ENCODE measurements around the gene CLDN15.

CLDN15 gene

GRCh38 chr7:101244375-101245146 is 7.0 kb upstream of the CLDN15 start, which contains the start of gene FIS1:
Gene FIS1 (minus strand): TSS chr7:101245081. CDS start chr7:101245004, 77 bp downstream.
- DNase-seq (ENCODE audit: low read depth in 4 of 4, low spot score in 1 of 4), result peak; percentile 86 to 92 (median 90)

GRCh38 chr7:101243646-101244374 is 6.2 kb upstream of the CLDN15 start:
- no peak for DNase-seq (ENCODE audit: low read depth in 4 of 4, low spot score in 1 of 4)

- no peak for DNase-seq (ENCODE audit: low read depth in 4 of 4, low spot score in 1 of 4)
These were observed 4.1 kb upstream of the CLDN15 start for GRCh38 chr7:101241443-101242349.

- DNase-seq (ENCODE audit: low read depth in 4 of 4, low spot score in 1 of 4), result no peak
These were observed 3.4 kb upstream of the CLDN15 start for GRCh38 chr7:101241015-101241363.

DNA sequence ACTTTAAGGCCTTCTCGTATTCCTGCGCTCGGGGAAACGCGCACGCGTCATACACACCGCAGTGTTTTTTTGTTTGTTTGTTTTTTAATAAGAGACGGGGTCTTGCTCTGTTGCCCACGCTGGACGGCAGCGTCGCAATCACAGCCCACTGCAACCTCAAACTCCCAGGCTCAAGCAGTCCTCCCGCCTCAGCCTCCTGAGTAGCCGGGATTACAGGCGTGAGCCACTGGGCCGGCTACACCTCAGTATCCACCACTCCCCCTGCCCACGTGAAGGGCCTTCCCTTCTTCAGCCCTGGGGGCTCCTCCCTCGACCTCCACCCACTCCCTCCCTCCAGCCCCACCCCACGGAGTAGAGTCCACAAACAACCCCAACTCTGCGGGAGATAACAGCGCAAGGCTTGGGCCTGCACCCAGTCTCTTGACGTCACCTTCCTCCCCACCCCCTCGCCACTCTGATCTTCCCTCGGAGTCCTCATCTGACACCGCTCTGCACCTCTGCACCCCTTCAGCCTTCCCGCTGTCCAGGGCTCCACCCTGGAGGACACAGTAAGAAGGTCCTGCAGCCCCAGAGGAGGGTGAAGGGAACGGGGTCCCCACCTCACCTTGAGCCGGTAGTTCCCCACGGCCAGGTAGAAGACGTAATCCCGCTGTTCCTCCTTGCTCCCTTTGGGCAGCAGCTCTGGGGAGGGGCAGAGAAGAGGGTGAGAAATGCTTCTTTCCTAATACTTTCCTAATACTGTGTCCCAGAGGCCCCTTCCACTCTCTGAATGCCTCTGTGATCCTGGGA is 2.8 kb upstream of the CLDN15 start:
- DNase-seq (ENCODE audit: low read depth in 4 of 4, low spot score in 1 of 4), result no peak

DNA sequence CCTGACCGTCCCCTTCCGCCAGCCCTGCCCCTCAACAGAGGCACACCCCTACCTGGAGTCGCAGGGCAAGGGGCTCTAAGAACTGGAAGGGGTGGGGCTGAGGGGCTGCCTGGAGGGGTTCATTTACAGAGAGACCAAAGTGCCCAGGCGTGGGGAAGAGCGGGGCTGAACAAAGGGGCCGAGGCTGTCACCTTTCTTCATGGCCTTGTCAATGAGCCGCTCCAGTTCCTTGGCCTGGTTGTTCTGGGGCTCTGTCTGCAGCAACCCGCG is 2.3 kb upstream of the CLDN15 start:
- DNase-seq (ENCODE audit: low read depth in 4 of 4, low spot score in 1 of 4), result no peak

GRCh38 chr7:101239191-101239950 is 1.8 kb upstream of the CLDN15 start:
- DNase-seq (ENCODE audit: low read depth in 4 of 4, low spot score in 1 of 4), result no peak

DNA sequence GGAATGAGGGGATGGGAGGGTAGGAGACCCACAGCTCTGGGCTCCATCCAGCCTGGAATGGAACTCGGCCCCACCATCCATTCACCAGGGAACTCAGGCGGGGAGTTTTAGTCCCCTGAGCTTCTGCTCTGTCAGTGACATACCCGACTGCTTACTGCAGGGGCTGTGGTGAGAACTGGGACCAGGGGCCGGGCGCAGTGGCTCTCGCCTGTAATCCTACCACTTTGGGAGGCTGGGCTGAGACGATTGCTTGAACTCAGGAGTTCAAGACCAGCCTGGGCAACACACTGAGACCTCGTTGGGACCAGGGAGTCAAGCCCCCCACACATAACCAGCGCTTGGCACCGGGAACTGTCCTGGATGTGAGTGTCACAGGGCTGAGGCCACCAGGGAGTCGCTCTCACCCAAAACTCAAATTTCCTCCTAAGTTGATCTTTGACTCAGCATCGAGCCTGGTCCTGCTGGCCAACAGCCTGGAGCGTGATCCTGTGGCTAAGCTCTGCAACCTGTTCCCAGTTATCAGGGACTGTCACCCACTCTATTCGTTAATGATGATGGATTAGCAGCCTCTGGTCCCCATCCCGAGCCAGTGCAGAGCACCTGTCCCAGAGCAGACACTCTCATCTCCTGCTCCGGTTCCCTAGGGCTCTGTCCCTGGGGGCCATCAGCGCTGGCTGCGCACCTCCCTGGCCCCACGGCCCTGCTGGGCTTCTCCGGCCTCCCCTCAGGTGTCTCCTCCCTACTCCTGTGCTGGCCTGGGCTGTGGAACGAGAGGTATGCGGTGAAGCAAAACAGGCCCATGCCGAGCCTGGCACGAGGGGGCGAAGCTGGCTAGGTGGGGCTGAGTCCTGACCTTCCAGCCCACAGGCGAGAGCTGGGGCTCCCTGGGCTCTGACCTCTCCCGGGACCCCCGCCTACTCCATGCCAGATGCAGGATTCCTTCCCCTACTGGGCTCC is 902 bp upstream of the CLDN15 start:
- DNase-seq (ENCODE audit: low read depth in 4 of 4, low spot score in 1 of 4), result no peak

GRCh38 chr7:101236292-101236835 is 1.2 kb downstream of the CLDN15 start:
- no peak for DNase-seq (ENCODE audit: low read depth in 4 of 4, low spot score in 1 of 4)

DNA sequence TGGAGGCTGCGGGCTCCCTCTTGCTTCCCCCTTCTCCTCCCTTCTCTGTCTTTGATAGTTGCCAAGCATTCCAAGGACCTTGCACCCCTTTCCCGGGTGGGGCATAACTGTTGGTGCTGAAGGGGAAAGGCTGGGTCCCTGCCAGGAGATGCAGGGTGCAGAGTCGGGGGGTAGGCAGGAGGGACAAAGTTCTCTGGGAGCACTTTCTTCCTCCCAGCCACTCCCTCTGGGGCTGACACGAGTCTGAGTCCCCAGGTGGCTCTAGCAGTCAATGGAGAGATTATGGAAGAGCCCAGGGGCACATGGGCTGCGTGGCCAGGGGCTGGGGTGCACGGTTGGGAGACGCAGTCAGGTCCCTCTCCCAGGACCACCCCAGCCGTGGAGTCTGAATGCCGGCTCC is 2.1 kb downstream of the CLDN15 start:
- no peak for DNase-seq (ENCODE audit: low read depth in 4 of 4, low spot score in 1 of 4)

- DNase-seq (ENCODE audit: low read depth in 4 of 4, low spot score in 1 of 4), result no peak
These were observed 2.6 kb downstream of the CLDN15 start for GRCh38 chr7:101235050-101235449.

GRCh38 chr7:101234636-101235035 is 3.0 kb downstream of the CLDN15 start:
- no peak for DNase-seq (ENCODE audit: low read depth in 4 of 4, low spot score in 1 of 4)

DNA sequence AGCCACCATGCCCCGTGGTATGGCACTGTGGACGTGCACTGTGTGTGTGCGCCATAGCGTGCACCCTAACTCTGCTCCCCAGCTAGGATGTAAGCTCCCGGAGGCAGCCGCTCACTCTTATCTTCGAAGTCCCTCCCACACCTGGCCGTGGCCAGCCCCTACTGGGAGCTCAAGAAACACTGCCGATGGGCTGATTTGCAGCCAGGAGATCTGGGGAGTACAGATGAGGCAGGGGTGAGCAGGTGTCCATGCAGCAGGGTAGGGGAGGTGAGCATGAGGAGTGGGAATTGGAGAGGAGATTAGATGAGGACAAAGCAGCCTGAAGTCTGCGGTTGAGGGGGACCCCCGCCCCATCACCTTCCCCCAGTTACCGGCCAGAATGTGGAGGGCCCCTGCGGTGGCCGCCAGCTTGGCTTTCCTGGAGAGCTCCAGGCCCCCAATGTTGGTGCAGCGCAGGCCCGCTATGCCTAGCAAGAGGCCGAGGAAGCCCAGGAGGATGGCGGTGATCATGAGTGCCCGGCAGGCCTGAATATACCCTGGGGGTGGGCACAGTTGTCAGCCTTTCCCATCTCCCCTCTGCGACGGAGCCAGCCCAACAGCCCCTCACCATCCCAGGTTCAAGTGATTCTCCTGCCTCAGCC is 3.6 kb downstream of the CLDN15 start:
- no peak for DNase-seq (ENCODE audit: low read depth in 4 of 4, low spot score in 1 of 4)

DNA sequence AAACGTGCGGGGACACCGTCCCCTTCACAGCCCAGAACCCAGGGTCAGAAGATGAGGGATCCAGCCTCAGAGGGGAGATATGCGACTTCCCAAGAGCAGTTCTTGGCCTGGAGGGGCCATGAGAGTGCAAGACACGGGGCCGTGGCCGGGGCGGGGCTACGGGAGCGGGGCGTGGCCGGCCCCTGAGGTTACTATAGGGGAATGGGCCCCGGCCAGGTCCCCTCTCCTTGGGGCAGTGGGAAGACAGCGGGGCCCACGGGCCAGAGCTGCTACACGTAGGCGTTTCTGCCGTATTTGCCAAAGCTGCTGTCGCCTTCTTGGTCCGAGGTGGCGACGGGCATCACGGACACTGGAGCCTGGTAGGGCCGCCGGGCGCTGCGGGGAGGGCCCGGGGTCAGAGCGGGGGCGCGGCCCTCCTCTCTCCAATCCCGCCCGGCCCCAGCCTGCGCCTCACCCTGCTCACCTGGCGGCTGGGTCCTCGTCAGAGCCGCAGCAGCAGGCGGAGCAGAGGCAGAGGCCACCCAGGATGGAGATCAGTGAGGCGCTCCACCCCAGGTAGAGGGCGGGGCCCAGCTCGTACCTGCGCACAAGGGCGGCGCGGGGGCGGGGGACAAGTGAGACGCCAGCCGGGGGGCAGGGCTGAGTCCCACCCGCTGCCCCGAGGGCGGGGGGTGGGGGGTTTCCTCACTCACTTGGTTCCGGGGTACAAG is 5.3 kb downstream of the CLDN15 start:
- DNase-seq (ENCODE audit: low read depth in 4 of 4, low spot score in 1 of 4), result no peak

- no peak for DNase-seq (ENCODE audit: low read depth in 4 of 4, low spot score in 1 of 4)
These were observed 6.0 kb downstream of the CLDN15 start for GRCh38 chr7:101231644-101232043.

DNA sequence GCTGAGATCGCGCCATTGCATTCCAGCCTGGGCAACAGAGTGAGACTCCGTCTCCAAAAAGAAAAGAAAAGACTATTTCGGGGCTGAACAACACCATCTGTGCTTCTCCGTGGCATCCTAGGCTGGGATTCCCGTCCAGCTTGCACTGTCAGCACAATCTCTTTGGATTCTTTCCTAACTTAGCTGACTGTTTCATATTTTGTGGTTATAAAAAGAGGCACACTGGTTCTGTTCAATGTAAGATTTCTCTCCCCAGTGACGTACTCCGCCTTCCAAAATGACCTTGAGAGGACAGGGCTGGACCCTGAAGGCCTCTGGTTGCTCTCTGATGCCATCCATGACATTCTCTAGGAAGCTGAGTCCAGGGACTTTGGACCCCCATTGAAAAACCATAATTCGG is 10.9 kb downstream of the CLDN15 start:
- DNase-seq (ENCODE audit: low read depth in 4 of 4, low spot score in 1 of 4), result no peak

DNA sequence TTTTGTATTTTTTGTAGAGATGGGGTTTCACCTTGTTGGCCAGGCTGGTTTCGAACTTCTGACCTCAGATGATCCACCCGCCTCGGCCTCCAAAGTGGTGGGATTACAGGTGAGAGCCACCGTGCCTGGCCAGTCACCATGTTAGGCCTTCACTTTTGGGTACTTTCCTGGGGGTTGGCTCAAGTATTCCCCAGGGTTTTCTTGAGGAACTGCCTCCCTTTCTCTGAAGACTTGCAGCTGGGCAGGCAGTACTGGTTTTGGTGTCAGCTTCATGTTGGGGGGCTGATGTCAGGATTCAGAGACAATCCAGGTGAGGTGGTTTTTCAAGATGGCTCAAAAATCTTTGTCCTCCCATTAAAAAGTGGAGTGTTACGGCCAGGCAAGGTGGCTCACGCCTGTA is 12.0 kb downstream of the CLDN15 start:
- no peak for DNase-seq (ENCODE audit: low read depth in 4 of 4, low spot score in 1 of 4)

- DNase-seq (ENCODE audit: low read depth in 4 of 4, low spot score in 1 of 4), result no peak
These were observed 14.1 kb downstream of the CLDN15 start for GRCh38 chr7:101223528-101223927.

Measured in stimulated activated CD4-positive, alpha-beta T cell treated with anti-CD3 and anti-CD28 coated beads, Interleukin-1b, Interleukin-23, amount 100 ng/mL, for 24 hours (primary cell).